Measurements from ENCODE around the gene RILPL2. TPM values are rescaled to one million over a fixed set of nuclear protein-coding genes. Genes with fewer than 3 reads are reported as not detected.
A peak's percentile ranks its signal among the peaks of the same experiment; 100 is the strongest.

Gene RILPL2
- total and polyA plus RNA-seq, 12 donors: 1.1 to 6.6 (median 4.3) TPM

DNA sequence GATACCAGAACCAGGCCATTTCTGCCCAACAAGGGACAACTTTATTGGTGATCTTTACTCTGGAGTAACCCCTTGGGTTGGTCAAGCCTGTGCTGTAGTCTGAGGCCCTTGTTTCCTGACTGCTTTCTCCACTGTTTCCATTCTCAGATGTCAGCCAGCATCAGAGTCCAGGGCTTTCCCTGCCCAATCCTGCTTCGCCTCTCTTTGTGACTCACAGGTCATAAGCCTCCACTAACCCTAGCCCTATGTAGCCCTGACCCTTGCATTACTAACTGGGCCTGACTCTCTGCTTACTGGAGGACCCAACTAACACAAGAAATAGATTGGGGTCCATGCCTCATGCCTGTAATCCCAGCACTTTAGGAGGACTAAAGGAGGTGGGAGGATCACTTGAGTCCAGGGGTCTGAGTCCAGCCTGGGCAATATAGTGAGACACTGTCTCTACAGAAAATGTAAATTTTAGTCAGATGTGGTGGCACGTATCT, 12.8 kb upstream of the RILPL2 start:
- Histone ChIP-seq H3K27me3 (no peaks in the 10 kb centered on the region), H3K4me3 (no peak overlapping the region), H3K36me3 (replicated peaks in 1 of 2) (no peaks in the 10 kb centered on the region), H3K9me3 (replicated peaks in 1 of 3) (no peaks in the 10 kb centered on the region), H3K27ac (peak overlapping the region in 1 of 5 donors; percentile 40), H3K4me1 (replicated peaks in 1 of 2) (peaks cover 0 to 13% of the 10 kb centered on the region in 2 donors)
- 81 to 86% (median 82%) methylated on average over 2 of the region's 2 CpGs for WGBS, 4 donors
- DNase-seq: no peak
- intact Hi-C loops (cut with DNase I): no loop called here
- TF ChIP-seq POLR2A (IDR thresholded peaks at IDR 0.05): no peak
- TF ChIP-seq, protein P1, sequence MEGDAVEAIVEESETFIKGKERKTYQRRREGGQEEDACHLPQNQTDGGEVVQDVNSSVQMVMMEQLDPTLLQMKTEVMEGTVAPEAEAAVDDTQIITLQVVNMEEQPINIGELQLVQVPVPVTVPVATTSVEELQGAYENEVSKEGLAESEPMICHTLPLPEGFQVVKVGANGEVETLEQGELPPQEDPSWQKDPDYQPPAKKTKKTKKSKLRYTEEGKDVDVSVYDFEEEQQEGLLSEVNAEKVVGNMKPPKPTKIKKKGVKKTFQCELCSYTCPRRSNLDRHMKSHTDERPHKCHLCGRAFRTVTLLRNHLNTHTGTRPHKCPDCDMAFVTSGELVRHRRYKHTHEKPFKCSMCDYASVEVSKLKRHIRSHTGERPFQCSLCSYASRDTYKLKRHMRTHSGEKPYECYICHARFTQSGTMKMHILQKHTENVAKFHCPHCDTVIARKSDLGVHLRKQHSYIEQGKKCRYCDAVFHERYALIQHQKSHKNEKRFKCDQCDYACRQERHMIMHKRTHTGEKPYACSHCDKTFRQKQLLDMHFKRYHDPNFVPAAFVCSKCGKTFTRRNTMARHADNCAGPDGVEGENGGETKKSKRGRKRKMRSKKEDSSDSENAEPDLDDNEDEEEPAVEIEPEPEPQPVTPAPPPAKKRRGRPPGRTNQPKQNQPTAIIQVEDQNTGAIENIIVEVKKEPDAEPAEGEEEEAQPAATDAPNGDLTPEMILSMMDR (IDR thresholded peaks at IDR 0.05): no peak

DNA sequence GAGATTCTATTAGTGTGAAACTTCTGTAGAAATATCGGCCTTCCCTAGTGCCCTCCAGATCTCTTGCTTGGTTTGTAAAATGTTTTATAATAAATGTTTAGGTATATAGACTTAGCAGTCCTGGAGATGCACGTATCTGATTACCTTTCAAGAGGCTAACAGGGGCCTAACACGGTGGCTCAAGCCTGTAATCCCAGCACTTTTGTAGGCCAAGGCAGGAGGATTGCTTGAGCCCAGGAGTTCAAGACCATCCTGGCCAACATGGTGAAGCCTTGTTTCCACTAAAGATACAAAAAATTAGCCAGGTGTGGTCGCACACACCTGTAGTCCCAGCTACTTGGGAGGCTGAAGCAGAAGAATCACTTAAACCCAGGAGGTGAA, 9.8 kb upstream of the RILPL2 start:
- no peak overlapping the region for H3K4me3 ChIP-seq
- peaks cover 0 to 13% of the 10 kb centered on the region in 2 donors for H3K4me1 ChIP-seq (replicated peaks in 1 of 2)
- no peaks in the 10 kb centered on the region for H3K9me3 ChIP-seq (replicated peaks in 1 of 3)
- H3K27me3 ChIP-seq: no peaks in the 10 kb centered on the region
- no peaks in the 10 kb centered on the region for H3K36me3 ChIP-seq (replicated peaks in 1 of 2)
- TF ChIP-seq, protein P1 (IDR thresholded peaks at IDR 0.05): no peak
- no peak for TF ChIP-seq POLR2A (IDR thresholded peaks at IDR 0.05)
- H3K27ac ChIP-seq: peak overlapping the region in 3 of 5 donors; percentile 11 to 84 (median 31)
- 52 to 76% (median 64%) methylated on average over 4 of the region's 4 CpGs for WGBS, 4 donors
- intact Hi-C loops (cut with DNase I): no loop called here
- no peak for DNase-seq

DNA sequence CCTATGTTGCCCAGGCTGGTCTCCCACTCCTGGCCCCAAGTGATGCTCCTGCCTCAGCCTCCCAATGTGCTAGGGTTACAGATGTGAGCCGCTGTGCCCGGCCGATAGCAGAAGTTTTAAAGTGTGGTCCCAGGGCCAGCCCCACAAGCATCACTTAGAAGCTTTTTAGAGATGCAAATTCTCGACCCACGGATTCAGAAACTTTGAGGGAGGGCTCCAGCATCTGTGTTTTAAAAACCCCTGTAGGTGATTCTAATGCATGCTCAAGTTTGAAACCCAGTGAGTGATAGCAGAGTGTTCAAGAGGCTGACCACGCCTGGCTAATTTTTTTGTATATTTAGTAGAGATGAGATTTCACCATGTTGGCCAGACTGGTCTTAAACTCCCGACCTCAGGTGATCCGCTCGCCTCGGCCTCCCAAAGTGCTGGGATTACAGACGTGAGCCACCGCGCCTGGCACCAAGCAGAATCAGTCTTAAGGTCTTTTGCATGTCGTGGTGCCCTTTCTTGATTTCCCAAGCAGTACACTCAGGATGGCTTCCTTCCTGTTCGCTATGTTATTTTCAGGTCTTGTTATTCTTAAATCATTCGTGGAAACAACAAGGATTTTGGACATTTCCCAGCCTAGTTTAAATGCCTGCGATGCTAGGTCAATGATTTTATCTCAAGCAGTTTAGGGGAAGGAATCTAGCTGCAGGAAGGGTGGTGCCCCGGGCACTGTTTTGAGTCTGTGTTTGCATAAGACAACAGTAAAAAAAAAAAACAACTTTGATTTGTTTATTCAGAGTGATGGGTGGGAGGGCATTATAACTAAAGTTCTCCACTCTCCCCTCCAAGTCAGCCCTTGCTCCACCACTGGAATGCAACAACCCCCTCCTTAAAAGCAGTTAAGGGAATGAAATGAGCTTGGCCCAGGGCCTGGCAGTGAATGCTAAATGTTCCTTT, 9.2 kb upstream of the RILPL2 start:
- 47 to 64% (median 54%) methylated on average over 13 to 18 of the region's 18 CpGs for WGBS, 4 donors
- no peaks in the 10 kb centered on the region for H3K27me3 ChIP-seq
- peak overlapping the region in 2 of 5 donors; percentile 31 to 84 for H3K27ac ChIP-seq
- DNase-seq: no peak
- no peak overlapping the region for H3K4me3 ChIP-seq
- no peaks in the 10 kb centered on the region for H3K36me3 ChIP-seq (replicated peaks in 1 of 2)
- peaks cover 0 to 13% of the 10 kb centered on the region in 2 donors for H3K4me1 ChIP-seq (replicated peaks in 1 of 2)
- no peak for TF ChIP-seq POLR2A (IDR thresholded peaks at IDR 0.05)
- TF ChIP-seq, protein P1 (IDR thresholded peaks at IDR 0.05): no peak
- no peaks in the 10 kb centered on the region for H3K9me3 ChIP-seq (replicated peaks in 1 of 3)
- intact Hi-C loops (cut with DNase I): no loop called here

DNA sequence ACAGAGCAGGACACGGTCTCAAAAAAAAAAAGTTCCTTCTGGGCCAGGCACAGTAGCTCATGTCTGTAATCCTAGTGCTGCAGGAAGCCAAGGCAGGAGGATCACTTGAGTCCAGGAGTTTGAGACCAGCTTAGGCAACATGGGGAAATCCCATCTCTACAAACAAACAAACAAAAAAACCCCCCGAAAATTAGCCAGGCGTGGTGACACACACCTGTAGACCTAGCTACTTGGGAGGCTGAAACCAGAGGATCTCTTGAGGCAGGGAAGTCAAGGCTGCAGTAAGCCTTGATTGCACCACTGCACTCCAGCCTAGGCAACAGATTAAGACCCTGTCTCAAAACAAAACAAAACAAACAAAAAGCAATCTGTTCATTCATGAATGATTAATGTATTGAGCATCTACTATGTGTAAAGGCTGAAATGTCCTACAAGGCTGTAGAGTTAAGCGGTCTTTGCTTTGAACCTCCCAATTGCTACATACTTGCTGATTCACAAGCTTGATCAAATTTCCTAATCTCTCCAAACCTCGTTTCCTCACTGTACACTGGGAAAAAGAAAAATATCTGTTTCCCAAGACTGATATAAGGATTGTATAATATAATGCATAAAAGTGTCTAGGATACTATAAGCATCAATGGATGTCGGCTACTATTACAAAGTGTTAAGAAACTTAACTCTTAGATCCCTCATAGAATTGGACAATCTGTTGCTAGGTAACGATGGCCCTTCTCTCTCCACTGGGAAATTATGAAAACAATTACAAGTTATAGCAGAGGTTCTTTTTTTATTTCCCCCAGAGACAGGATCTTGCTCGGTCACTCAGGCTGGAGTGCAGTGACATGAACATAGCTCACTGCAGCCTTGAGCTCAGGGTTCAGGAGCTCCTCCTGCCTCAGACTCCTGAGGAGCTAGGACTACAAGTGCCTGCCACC, 7.9 kb upstream of the RILPL2 start:
- peaks cover 0 to 13% of the 10 kb centered on the region in 2 donors for H3K4me1 ChIP-seq (replicated peaks in 1 of 2)
- intact Hi-C loops (cut with DNase I): no loop called here
- H3K36me3 ChIP-seq (replicated peaks in 1 of 2): no peaks in the 10 kb centered on the region
- H3K4me3 ChIP-seq: no peak overlapping the region
- H3K9me3 ChIP-seq (replicated peaks in 1 of 3): no peaks in the 10 kb centered on the region
- no peak for DNase-seq
- WGBS, 4 donors: 51 to 64% (median 57%) methylated on average over 8 of the region's 8 CpGs
- no peaks in the 10 kb centered on the region for H3K27me3 ChIP-seq
- H3K27ac ChIP-seq: peak overlapping the region in 1 of 5 donors; percentile 65
- TF ChIP-seq POLR2A (IDR thresholded peaks at IDR 0.05): no peak
- TF ChIP-seq, protein P1 (IDR thresholded peaks at IDR 0.05): no peak
